HepG2 (cell line): ENCODE data around the gene ITGB2. TPM values are rescaled to one million over a fixed set of nuclear protein-coding genes. Genes with fewer than 3 reads are reported as not detected.

Source experiments
- ATAC-seq: fragments of 200-7000 bp; cut with Tn5 transposase; 3 replicates; pipeline ENCODE4 v1.9.1; 2020; ENCODE audit warnings: mild to moderate bottlenecking, moderate library complexity
- BruUV-seq: library from RNA; stranded (reverse); fragments of 400-500 nt; replicated peaks from 2 replicates; lab custom pipeline; 2021; lab: Mats Ljungman, UMichigan
- CTCF ChIA-PET: fragments of 300-600 bp; formaldehyde crosslinking; extraction: SDS; loops from one replicate; lab custom pipeline; 2021; ENCODE audit warnings: low total read pairs, inconsistent platforms, low intra/inter-chr PET ratio; lab: Yijun Ruan, JAX
- POLR2A ChIA-PET: fragments of 350-600 bp; sonication (Branson Sonifier 250); formaldehyde crosslinking; loops from one replicate; lab custom pipeline; 2020; ENCODE audit warnings: antibody characterized with exemption, inconsistent platforms; lab: Yijun Ruan, JAX
- DNase-seq: peaks from one replicate; pipeline ENCODE4 v3.0.0-alpha.2; 2015; ENCODE audit warnings: low spot score
- FAIRE-seq: peaks from 3 replicates; lab custom pipeline; 2011; peaks lifted over from hg19 to GRCh38; lab: Jason Lieb, UNC
- H2AFZ ChIP-seq: one replicate; pipeline ENCODE4 v1.6.1; 2011; ENCODE audit warnings: low read length, inconsistent platforms
- H3K27ac ChIP-seq: fragments of 300-600 bp; 3 replicates; pipeline ENCODE4 v1.8.0; 2011; ENCODE audit warnings: mixed run types, mild to moderate bottlenecking, mixed read lengths, low read length, inconsistent platforms; ENCODE audit not compliant: insufficient read depth; ENCODE audit errors: extremely low read length
- H3K27me3 ChIP-seq, 2 experiments: fragments of 200-600 bp in 1 of 2; 2 replicates in 1 of 2; 3 replicates in 1 of 2; pipeline versions ENCODE4 v1.6.0 to v1.8.0; 2011; ENCODE audit warnings: low read length in 2 of 2, mild to moderate bottlenecking in 2 of 2, moderate library complexity in 2 of 2, inconsistent platforms in 1 of 2; ENCODE audit not compliant: insufficient read depth in 2 of 2, control insufficient read depth in 1 of 2
- H3K36me3 ChIP-seq, 2 experiments: fragments of 200-600 bp in 1 of 2; replicated peaks in 1 of 2; 2 replicates in 1 of 2; 3 replicates in 1 of 2; pipeline versions ENCODE4 v1.5.1 to v1.8.0; 2011; ENCODE audit warnings: low read length in 2 of 2, inconsistent platforms in 1 of 2; ENCODE audit not compliant: insufficient read depth in 2 of 2, control insufficient read depth in 1 of 2
- H3K4me1 ChIP-seq: 2 replicates; pipeline ENCODE4 v1.5.1; 2012; ENCODE audit warnings: low read length, inconsistent platforms; ENCODE audit not compliant: insufficient read depth
- H3K4me2 ChIP-seq: 2 replicates; pipeline ENCODE4 v1.6.0; 2011; ENCODE audit warnings: low read depth, low read length, inconsistent platforms
- H3K4me3 ChIP-seq, 3 experiments: fragments of 200-600 bp in 1 of 3; sonication (generic), shearing (Covaris generic) in 1 of 3; replicated peaks in 1 of 3; 2 replicates each; pipeline ENCODE4 v1.5.1; 2011 to 2016; ENCODE audit warnings: low read length in 3 of 3, inconsistent platforms in 2 of 3, low read depth in 2 of 3, mild to moderate bottlenecking in 2 of 3, control low read depth in 1 of 3, mixed read lengths in 1 of 3; ENCODE audit not compliant: insufficient read depth in 1 of 3
- H3K79me2 ChIP-seq: one replicate; pipeline ENCODE4 v1.6.1; 2011; ENCODE audit warnings: low read length, inconsistent platforms; ENCODE audit not compliant: insufficient read depth
- H3K9ac ChIP-seq: 2 replicates; pipeline ENCODE4 v1.6.0; 2011; ENCODE audit warnings: mild to moderate bottlenecking, low read depth, low read length, inconsistent platforms; ENCODE audit not compliant: insufficient read depth
- H3K9me3 ChIP-seq: 2 replicates; pipeline ENCODE4 v1.5.1; 2012; ENCODE audit warnings: mild to moderate bottlenecking, low read length
- H4K20me1 ChIP-seq: 2 replicates; pipeline ENCODE4 v1.6.0; 2011; ENCODE audit warnings: inconsistent platforms, mild to moderate bottlenecking, low read length, moderate library complexity; ENCODE audit not compliant: insufficient read depth
- FOXJ3 ChIP-seq: sonication (generic); formaldehyde crosslinking; IDR thresholded peaks from 2 replicates; pipeline ENCODE4 v1.4.0; 2020; ENCODE audit warnings: missing genetic modification reagents, mild to moderate bottlenecking, borderline replicate concordance
- FOXM1 ChIP-seq: sonication (generic); formaldehyde crosslinking; IDR thresholded peaks from 2 replicates; pipeline ENCODE4 v1.5.0; 2020; ENCODE audit warnings: missing genetic modification reagents
- FOXP1 ChIP-seq, 2 experiments: fragments of 450-650 bp in 1 of 2; IDR thresholded peaks; 2 replicates each; pipeline ENCODE4 v1.6.1; 2017 to 2018; ENCODE audit warnings: antibody characterized with exemption in 1 of 2
- MIER2 ChIP-seq: IDR thresholded peaks from 2 replicates; pipeline ENCODE4 v1.6.1; 2016; ENCODE audit warnings: missing biosample characterization, missing genetic modification reagents
- PAF1 ChIP-seq: IDR thresholded peaks from 2 replicates; pipeline ENCODE4 v1.6.1; 2016; ENCODE audit warnings: missing genetic modification reagents, missing compliant biosample characterization
- REL ChIP-seq: sonication (generic); formaldehyde crosslinking; conservative IDR thresholded peaks from 2 replicates; pipeline ENCODE4 v1.8.0; 2022; ENCODE audit warnings: mild to moderate bottlenecking, missing genetic modification reagents, moderate library complexity
- THYN1 ChIP-seq: sonication (generic); formaldehyde crosslinking; IDR thresholded peaks from 2 replicates; pipeline ENCODE4 v1.8.1; 2023; ENCODE audit warnings: low read depth, mild to moderate bottlenecking, moderate library complexity, missing genetic modification reagents, borderline replicate concordance
- ZBTB21 ChIP-seq: sonication (generic); formaldehyde crosslinking; IDR thresholded peaks from 2 replicates; pipeline ENCODE4 v1.4.0; 2020; ENCODE audit warnings: missing genetic modification reagents
- ZBTB44 ChIP-seq: sonication (generic); formaldehyde crosslinking; IDR thresholded peaks from 2 replicates; pipeline ENCODE4 v1.4.0; 2020; ENCODE audit warnings: missing genetic modification reagents
- ZNF17 ChIP-seq: sonication (generic); formaldehyde crosslinking; IDR thresholded peaks from 2 replicates; pipeline ENCODE4 v1.5.0; 2020; ENCODE audit warnings: mild to moderate bottlenecking, missing genetic modification reagents
- ZNF24 ChIP-seq: fragments of 450-650 bp; IDR thresholded peaks from 2 replicates; pipeline ENCODE4 v1.6.1; 2017; ENCODE audit warnings: antibody characterized with exemption, mild to moderate bottlenecking
- ZNF354B ChIP-seq: sonication (generic); formaldehyde crosslinking; IDR thresholded peaks from 2 replicates; pipeline ENCODE4 v1.8.0; 2022; ENCODE audit warnings: mild to moderate bottlenecking, missing genetic modification reagents
- ZNF737 ChIP-seq: sonication (generic); formaldehyde crosslinking; IDR thresholded peaks from 2 replicates; pipeline ENCODE4 v1.5.0; 2020; ENCODE audit warnings: missing genetic modification reagents, mild to moderate bottlenecking, borderline replicate concordance
- ZNF777 ChIP-seq: sonication (generic); formaldehyde crosslinking; IDR thresholded peaks from 2 replicates; pipeline ENCODE4 v1.4.0; 2020; ENCODE audit warnings: missing genetic modification reagents
- ZNF878 ChIP-seq: sonication (generic); formaldehyde crosslinking; IDR thresholded peaks from 2 replicates; pipeline ENCODE4 v1.8.1; 2023; ENCODE audit warnings: mild to moderate bottlenecking, missing genetic modification reagents, moderate library complexity
- WGBS: methylation state at CpG from one replicate; pipeline ENCODE4 v1.1.6; 2017; ENCODE audit warnings: low lambda C conversion rate; 5-methylcytosine and 5-hydroxymethylcytosine counted together
- in situ Hi-C: cut with HindIII; loops from 2 replicates; pipeline ENCODE4 v1.10.0; 2017; ENCODE audit warnings: low pct_unique_long_range_greater_than_20kb; ENCODE audit not compliant: extremely low pct_ligation_motif_present
- intact Hi-C: fragments of 100-400 bp; cut with micrococcal nuclease; formaldehyde crosslinking; loops from one replicate; pipeline ENCODE4 v1.10.0; 2022; ENCODE audit not compliant: unreplicated experiment
- polyA plus RNA-seq, 8 experiments: library from polyadenylated mRNA; depleted of rRNA in 3 of 8; stranded (reverse) in 7 of 8; unstranded in 1 of 8; fragments of >200 nt; fragmentation: Illumina TruSeq in 4 of 8; extraction: Trizol in 4 of 8; gene quantifications; 2 replicates each; pipeline versions ENCODE4 v1.2.1 to v1.2.3, GENCODE V29; 2011 to 2016; ENCODE audit warnings: low read depth in 4 of 8, missing spikeins in 1 of 8, mixed read lengths in 1 of 8; ENCODE audit not compliant: insufficient read depth in 1 of 8
- total RNA-seq, 5 experiments: library from RNA; depleted of rRNA; stranded (reverse); fragments of >200 nt; fragmentation: Illumina TruSeq; extraction: Trizol; gene quantifications; 2 replicates each; pipeline ENCODE4 v1.2.3, GENCODE V29; 2016; ENCODE audit warnings: low read depth in 1 of 5
- TF ChIP-seq, protein P1 (sequence below): IDR thresholded peaks from 2 replicates; pipeline ENCODE4 v1.6.1; 2016; ENCODE audit warnings: low read depth

ITGB2 gene
- total and polyA plus RNA-seq, 2 of the 13 experiments (the other 11 are each of a cell fraction or from before 2014, with no cell fraction given), result 4.2 to 18.0 TPM

- Histone ChIP-seq H2AFZ (no peak overlapping the region), H3K36me3 (no peaks in the 10 kb centered on the region), H3K9ac (no peak overlapping the region), H4K20me1 (no peaks in the 10 kb centered on the region), H3K4me1 (peaks cover 70% of the 10 kb centered on the region), H3K27ac (no peak overlapping the region), H3K4me3 (no peak overlapping the region), H3K27me3 (peaks cover 3 to 5% of the 10 kb centered on the region in 2 experiments; a peak in 3 of 5 replicates), H3K4me2 (no peak overlapping the region), H3K79me2 (no peaks in the 10 kb centered on the region), H3K9me3 (no peaks in the 10 kb centered on the region)
- in situ Hi-C loops (no loop called here), intact Hi-C loops (loop anchor here (10.0 kb wide), 1 partner anchor 74 kb away; no protein-coding TSS in a partner anchor)
- ChIA-PET POLR2A (interaction anchor here (1.9 kb wide), 1 partner anchor 11 kb away, joined by 6 read pairs; no protein-coding TSS in a partner anchor), CTCF (no interaction called here)
- no peak for TF ChIP-seq THYN1 (CRISPR knock-in tag)
- no peak for TF ChIP-seq PAF1
- TF ChIP-seq ZNF737 (CRISPR knock-in tag), result no peak
- no peak for TF ChIP-seq FOXP1 (IDR thresholded peaks at IDR 0.05)
- no peak for TF ChIP-seq FOXP1 (CRISPR knock-in tag; IDR thresholded peaks at IDR 0.05)
- no peak for TF ChIP-seq ZNF24
- no peak for TF ChIP-seq FOXM1 (CRISPR knock-in tag)
- TF ChIP-seq FOXJ3 (CRISPR knock-in tag), result no peak
- no peak for TF ChIP-seq ZBTB44 (CRISPR knock-in tag)
- no peak for TF ChIP-seq ZBTB21 (CRISPR knock-in tag)
- TF ChIP-seq REL (CRISPR knock-in tag), result no peak
- TF ChIP-seq MIER2 (CRISPR knock-in tag), result no peak
- no peak for TF ChIP-seq ZNF777 (CRISPR knock-in tag)
- TF ChIP-seq, protein P1, sequence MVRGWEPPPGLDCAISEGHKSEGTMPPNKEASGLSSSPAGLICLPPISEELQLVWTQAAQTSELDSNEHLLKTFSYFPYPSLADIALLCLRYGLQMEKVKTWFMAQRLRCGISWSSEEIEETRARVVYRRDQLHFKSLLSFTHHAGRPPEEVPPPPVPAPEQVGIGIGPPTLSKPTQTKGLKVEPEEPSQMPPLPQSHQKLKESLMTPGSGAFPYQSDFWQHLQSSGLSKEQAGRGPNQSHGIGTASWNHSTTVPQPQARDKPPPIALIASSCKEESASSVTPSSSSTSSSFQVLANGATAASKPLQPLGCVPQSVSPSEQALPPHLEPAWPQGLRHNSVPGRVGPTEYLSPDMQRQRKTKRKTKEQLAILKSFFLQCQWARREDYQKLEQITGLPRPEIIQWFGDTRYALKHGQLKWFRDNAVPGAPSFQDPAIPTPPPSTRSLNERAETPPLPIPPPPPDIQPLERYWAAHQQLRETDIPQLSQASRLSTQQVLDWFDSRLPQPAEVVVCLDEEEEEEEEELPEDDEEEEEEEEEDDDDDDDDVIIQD (CRISPR knock-in tag), result no peak
- TF ChIP-seq ZNF878 (CRISPR knock-in tag), result no peak
- no peak for TF ChIP-seq ZNF354B
- no peak for TF ChIP-seq ZNF17 (CRISPR knock-in tag)
- FAIRE-seq (no peak), DNase-seq (no peak), ATAC-seq (no peak)
- WGBS, result 30% methylated on average over 2 of the region's 13 CpGs
- no TSS peak for BruUV-seq
Measured at GRCh38 chr21:44918581-44919033, 2.1 kb downstream of the ITGB2 start.
